ENCODE results near the gene RIMBP2.

- no peak for TF ChIP-seq EZH2 (IDR thresholded peaks at IDR 0.05; ENCODE audit: borderline replicate concordance, low read depth, low read length, severe bottlenecking)
- no peak for TF ChIP-seq CTCF (IDR thresholded peaks at IDR 0.05; ENCODE audit: borderline replicate concordance, extremely low read depth, low read length, poor library complexity, severe bottlenecking)
Measured at GRCh38 chr12:130685250-130685787, 30.8 kb downstream of the RIMBP2 start.
